Measurements from ENCODE around the gene SOX30.

SOX30 gene

DNA sequence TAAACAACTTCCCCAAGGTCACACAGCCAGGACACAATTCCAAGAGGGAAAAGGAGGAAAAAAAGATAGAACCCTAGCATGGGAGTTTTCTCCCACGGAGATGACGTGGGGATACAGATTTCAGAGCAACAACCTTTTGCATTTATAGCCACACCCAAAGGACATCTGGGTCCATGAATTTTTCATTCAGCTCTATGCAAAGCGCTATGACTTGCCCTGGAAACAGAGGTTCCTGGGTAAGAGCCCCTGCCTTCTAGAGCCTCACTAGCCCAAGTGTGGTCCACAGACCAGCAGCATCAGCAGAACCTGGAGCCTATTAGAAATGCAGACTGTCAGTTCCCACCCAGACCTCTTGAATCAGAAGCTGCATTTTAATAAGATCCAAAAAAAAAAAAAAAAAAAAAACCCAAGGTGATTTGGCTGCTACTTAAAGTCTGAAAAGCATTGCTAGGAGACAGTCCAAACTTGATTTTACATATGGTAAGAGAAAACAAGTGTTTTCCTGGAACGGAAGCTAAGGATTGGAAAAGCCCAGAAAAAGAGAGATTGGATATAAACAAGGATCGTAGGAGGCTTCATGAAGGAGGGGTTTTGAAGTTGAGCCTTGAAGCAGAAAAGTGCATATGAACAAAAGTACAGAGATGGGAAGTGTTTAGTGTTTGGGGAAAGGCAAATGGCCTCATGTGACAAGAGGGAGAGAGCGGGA is 59.0 kb downstream of the SOX30 start:
- in situ Hi-C loops (cut with HindIII; ENCODE audit: low pct_ligation_motif_present, low pct_unique_long_range_greater_than_20kb, low sequenced_read_pairs) = no loop called here
- DNase-seq = no peak

DNA sequence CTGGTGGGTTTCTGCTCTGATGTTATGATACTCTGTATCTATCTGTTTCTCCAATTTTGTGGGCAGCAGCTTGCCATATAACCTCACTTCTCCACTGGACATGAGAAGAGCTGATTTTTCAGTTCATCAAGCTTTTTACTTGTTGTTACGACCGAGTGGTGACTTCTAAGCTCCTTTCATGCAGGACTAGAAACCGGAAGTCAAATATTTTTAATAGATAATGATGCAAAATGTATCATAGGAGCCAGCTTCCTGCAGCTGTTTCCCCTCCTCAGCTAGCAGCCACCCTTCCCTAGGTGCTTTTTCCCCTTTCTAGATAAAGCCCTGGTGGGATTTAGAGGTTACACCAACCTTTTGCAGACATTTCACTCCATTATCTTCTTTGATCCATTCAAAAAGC is 59.6 kb downstream of the SOX30 start:
- in situ Hi-C loops (cut with HindIII; ENCODE audit: low pct_ligation_motif_present, low pct_unique_long_range_greater_than_20kb, low sequenced_read_pairs) = no loop called here
- no peak for DNase-seq

DNA sequence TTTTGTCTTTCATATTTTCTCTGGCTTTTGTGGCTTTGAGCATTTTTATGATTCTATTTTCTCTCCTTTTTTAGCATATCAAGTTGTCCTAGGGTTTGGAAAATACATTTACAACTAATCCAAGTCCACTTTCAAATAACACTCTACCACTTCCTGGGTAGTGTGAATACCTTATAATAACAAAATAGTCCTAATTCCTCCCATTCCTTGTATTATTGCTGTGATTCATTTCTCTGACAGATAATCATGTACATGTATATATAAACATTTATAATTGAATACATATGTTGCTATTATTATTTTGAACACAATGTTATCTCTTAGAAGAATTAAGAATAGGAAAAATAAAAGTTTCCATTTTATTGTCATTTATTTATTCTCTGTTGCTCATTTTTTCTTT is 61.8 kb downstream of the SOX30 start:
- in situ Hi-C loops (cut with HindIII; ENCODE audit: low pct_ligation_motif_present, low pct_unique_long_range_greater_than_20kb, low sequenced_read_pairs) = no loop called here
- DNase-seq = no peak

DNA sequence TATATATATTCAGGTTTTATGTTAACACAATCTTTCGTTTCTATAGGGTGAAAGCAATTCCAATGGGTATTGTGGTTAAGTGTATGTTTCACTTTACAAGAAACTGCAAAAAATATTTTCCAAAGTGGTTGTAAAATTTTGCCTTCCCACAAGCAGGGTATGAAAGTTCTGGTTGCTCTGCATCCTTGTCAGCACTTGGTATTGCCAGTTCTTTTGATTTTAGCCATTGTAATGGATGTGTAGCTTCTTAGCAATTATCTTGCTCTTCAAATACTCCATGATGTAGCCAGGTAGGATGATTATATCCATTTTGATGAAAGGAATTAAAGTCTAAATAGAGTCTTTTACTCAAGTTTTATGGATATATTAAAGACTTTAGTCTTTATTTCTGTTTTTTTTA is 67.6 kb downstream of the SOX30 start:
- no peak for DNase-seq
- in situ Hi-C loops (cut with HindIII; ENCODE audit: low pct_ligation_motif_present, low pct_unique_long_range_greater_than_20kb, low sequenced_read_pairs) = no loop called here

DNA sequence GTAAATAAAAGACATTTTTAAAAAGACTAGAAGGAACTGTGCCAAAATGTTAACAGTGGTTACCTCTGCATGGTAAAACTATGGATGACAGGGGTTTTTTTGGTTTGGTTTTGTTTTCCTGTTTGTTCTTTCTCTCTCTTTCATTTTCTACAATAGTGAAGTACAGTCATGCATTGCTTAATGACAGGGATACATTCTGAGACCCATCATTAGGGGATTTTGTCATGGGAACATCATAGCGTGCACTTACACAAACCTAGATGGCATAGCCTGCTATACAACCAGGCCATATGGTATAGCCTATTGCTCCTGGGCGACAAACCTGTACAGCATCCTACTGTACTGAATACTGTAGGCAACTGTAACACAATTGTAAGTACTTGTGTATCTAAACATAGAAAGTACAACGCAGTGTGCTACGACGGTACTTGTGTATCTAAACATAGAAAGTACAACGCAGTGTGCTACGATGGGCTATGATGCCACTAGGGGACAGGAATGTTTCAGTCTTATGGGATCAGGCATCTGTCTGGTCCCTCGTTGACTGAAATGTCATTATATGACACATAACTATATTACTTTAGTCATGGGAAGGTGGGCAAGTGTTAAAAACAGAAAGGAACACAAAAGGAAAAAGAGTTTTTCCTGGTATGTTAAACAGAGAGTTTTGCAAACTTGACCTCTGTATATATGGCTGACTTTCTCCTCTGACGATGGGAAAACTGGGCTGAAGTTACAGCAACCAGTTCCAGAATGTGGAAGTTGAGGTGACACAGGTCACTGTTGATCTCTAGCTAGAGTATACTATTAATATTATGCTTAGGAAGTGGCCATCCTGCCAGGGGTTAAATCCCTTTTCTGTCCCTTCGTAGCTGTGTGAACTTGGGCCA is 69.3 kb downstream of the SOX30 start:
- in situ Hi-C loops (cut with HindIII; ENCODE audit: low pct_ligation_motif_present, low pct_unique_long_range_greater_than_20kb, low sequenced_read_pairs) = no loop called here
- no peak for DNase-seq

DNA sequence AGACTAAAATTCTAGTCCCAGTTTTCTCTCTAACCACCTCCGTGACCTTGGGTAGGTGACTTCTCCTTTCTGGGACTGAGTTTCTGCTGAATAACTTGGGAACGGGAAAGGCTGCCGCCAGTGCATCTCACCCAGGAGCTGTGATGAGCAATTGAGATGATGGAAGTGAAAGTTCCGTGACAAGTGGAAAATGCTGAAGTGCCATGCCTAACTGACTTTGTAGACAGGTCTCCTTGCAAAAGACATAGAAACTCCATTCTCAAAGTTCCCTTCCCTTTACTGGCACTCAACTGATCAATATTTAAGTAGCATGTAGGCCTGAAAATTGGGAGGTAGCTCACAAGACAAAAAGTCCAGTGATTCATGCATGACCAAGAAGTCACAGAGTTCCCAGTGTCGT is 70.3 kb downstream of the SOX30 start:
- no peak for DNase-seq
- in situ Hi-C loops (cut with HindIII; ENCODE audit: low pct_ligation_motif_present, low pct_unique_long_range_greater_than_20kb, low sequenced_read_pairs) = no loop called here

DNA sequence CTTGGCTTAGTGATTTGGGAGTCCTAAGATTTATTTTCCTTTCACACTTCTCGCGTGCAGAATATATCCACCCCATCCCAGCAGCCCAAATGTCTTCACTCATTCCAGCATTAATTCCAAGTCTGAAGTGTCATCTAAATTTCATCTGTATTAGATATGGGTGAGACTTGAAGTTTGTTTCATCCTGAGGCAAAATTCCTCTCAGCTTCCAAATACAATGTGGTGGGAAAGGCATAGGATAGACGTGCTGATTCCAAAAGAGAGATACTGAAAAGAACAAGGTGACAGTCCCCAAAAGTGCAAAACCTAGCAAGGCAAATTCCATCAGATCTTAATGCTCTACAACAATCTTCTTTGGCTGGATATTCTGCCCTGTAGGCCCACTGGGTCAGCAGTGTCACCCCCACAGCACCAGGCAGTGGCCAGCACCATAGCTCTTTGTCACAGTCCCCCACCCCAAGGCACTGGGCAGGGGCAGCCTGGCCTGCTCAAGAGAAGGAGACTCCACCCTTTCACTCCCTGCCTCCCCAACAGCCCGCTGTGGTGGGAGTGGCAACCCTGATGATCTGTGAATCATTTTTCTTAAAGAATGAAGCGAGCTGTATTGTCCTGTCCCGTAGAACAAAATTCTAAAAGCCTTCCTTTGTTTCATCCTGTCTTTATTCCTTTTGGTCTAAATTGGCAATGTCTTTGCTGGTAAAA is 74.0 kb downstream of the SOX30 start:
- DNase-seq = no peak
- in situ Hi-C loops (cut with HindIII; ENCODE audit: low pct_ligation_motif_present, low pct_unique_long_range_greater_than_20kb, low sequenced_read_pairs) = no loop called here

DNA sequence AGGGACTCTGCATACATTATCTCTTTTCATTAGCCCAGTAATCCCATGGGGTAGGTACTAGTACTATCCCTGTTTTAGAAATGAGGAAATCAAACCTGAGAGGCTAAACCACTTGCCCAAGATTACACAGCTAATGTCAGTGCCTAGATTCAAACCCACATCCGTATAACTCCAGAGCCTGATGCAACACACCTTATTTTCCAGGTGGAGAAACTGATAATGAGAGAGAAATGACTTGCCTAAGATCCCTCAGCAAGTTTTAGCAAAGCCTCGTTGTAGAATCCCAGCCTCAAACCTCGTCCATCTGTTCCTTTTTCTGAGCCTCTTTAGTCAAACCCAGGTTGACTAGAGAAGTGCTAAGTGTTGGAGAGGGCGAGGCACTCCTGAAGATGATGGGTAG is 75.6 kb downstream of the SOX30 start:
- in situ Hi-C loops (cut with HindIII; ENCODE audit: low pct_ligation_motif_present, low pct_unique_long_range_greater_than_20kb, low sequenced_read_pairs) = no loop called here
- no peak for DNase-seq

All from ACHN (cell line).